ENCODE results near the gene MMP24. TPM values are rescaled to one million over a fixed set of nuclear protein-coding genes. Genes with fewer than 3 reads are reported as not detected.

The MMP24 gene
- total and polyA plus RNA-seq, 2 of the 13 experiments (the other 11 are each of a cell fraction or from before 2014, with no cell fraction given) = 0.29 to 0.35 TPM

- 0 out of 2 replicates have a peak, but pooled peaks have one; percentile 18 for TF ChIP-seq ZNF326 (CRISPR knock-in tag; IDR thresholded peaks at IDR 0.05; ENCODE audit: borderline replicate concordance)
- TF ChIP-seq ZC3H4 (CRISPR knock-in tag; IDR thresholded peaks at IDR 0.05; ENCODE audit: borderline replicate concordance) = peak; percentile 10; the same call in 1 of the 2 replicates
- TF ChIP-seq, protein P1, sequence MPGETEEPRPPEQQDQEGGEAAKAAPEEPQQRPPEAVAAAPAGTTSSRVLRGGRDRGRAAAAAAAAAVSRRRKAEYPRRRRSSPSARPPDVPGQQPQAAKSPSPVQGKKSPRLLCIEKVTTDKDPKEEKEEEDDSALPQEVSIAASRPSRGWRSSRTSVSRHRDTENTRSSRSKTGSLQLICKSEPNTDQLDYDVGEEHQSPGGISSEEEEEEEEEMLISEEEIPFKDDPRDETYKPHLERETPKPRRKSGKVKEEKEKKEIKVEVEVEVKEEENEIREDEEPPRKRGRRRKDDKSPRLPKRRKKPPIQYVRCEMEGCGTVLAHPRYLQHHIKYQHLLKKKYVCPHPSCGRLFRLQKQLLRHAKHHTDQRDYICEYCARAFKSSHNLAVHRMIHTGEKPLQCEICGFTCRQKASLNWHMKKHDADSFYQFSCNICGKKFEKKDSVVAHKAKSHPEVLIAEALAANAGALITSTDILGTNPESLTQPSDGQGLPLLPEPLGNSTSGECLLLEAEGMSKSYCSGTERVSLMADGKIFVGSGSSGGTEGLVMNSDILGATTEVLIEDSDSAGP (CRISPR knock-in tag; IDR thresholded peaks at IDR 0.05; ENCODE audit: borderline replicate concordance) = peak; percentile 29; the same call in 1 of the 2 replicates
- TF ChIP-seq POLR2G (IDR thresholded peaks at IDR 0.05; ENCODE audit: low read depth, low read length) = peak; percentile 14; the same call in 1 of the 2 replicates
- no peak for TF ChIP-seq ATF7-NPFF (CRISPR knock-in tag; IDR thresholded peaks at IDR 0.05; ENCODE audit: low read depth)
- 0 out of 2 replicates have a peak, but pooled peaks have one; percentile 22 for TF ChIP-seq ZNF572 (CRISPR knock-in tag; IDR thresholded peaks at IDR 0.05)
- no peak for TF ChIP-seq FOXK1 (CRISPR knock-in tag; IDR thresholded peaks at IDR 0.05; ENCODE audit: borderline replicate concordance, low read depth)
- TF ChIP-seq SP4 (CRISPR knock-in tag; IDR thresholded peaks at IDR 0.05) = no peak; the same call in 1 of the 2 replicates
- TF ChIP-seq, protein P2, sequence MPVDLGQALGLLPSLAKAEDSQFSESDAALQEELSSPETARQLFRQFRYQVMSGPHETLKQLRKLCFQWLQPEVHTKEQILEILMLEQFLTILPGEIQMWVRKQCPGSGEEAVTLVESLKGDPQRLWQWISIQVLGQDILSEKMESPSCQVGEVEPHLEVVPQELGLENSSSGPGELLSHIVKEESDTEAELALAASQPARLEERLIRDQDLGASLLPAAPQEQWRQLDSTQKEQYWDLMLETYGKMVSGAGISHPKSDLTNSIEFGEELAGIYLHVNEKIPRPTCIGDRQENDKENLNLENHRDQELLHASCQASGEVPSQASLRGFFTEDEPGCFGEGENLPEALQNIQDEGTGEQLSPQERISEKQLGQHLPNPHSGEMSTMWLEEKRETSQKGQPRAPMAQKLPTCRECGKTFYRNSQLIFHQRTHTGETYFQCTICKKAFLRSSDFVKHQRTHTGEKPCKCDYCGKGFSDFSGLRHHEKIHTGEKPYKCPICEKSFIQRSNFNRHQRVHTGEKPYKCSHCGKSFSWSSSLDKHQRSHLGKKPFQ (CRISPR knock-in tag; IDR thresholded peaks at IDR 0.05; ENCODE audit: insufficient replicate concordance) = no peak
- no peak for TF ChIP-seq ZNF772 (CRISPR knock-in tag; IDR thresholded peaks at IDR 0.05)
- no peak for TF ChIP-seq HOXA5 (CRISPR knock-in tag; IDR thresholded peaks at IDR 0.05)
Measured at GRCh38 chr20:35273449-35274171, 47.1 kb downstream of the MMP24 start (continued).

Measured in HepG2 (cell line).